H4 (cell line): Measurements from ENCODE around the gene ZNF770. TPM values are rescaled to one million over a fixed set of nuclear protein-coding genes. Genes with fewer than 3 reads are reported as not detected.

Source experiments
- DNase-seq: peaks from one replicate; pipeline ENCODE4 v3.0.0-alpha.2; 2015; ENCODE audit warnings: low spot score
- total RNA-seq: library from RNA; depleted of rRNA; stranded (reverse); fragments of >200 nt; shearing (Covaris generic); gene quantifications from 2 replicates; pipeline ENCODE4 v1.2.3, GENCODE V29; 2014; rRNA removed

Gene ZNF770
- 12.7 and 16.4 TPM in 2 replicates for total RNA-seq

- peak; percentile 55 for DNase-seq
These were observed at the start of gene ZNF770 for GRCh38 chr15:34988027-34988902. Gene ZNF770 (minus strand): TSS chr15:34988287. CDS start chr15:34983434, 4,853 bp downstream.

DNA sequence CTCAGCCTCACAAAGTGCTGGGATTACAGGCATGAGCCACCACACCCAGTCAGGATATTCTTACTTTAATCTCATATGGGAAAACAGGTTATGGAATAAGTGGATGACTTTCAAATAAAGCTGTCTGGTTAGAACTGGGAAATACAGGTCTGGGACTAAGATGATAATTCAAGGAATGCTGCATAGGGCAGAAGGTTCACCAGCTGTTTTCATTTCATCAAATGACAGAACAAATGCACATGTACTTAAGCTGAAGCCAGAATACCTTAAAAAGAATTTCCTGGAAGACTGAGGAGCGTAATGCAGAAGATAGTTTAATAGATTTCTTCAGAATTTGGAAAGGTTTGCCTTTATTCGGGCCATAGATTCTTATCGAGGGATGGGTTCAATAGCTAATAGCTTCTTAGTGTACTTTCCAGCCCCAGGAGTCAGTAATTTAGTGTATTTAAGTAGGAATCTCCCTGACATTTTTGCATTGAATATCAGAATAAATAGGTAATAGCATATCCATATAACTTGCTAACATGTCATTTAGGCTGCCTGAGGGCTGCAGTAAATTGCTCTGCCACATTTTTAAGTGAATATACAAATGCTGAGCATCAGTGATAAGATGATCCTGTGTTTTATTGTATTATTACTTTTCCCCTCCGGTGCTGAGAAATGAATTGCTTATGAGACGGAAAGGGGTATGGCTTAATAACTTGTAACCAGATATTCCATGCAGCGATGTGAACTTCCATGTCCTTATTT is 40.3 kb upstream of the ZNF770 start:
- DNase-seq: no peak

- DNase-seq: no peak
These were observed 35.7 kb upstream of the ZNF770 start for GRCh38 chr15:35023804-35024203.

DNA sequence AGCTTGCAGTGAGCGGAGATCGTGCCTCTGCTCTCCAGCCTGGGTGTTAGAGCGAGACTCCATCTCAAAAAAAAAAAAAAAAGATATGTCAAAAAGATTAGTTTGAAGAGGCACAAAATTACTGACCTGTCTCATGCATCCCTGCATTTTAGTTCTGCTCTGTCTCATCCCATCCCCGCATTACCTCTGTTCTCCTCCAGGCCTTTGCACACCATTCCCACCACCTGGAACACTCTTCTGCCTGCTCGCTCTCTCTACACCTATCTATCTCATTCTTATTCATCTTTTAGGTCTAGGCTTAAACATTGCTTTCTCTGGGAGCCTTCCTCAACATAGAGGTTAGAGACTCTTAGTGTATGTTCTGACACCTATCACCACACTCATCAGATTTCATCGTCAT is 32.9 kb upstream of the ZNF770 start:
- no peak for DNase-seq

DNA sequence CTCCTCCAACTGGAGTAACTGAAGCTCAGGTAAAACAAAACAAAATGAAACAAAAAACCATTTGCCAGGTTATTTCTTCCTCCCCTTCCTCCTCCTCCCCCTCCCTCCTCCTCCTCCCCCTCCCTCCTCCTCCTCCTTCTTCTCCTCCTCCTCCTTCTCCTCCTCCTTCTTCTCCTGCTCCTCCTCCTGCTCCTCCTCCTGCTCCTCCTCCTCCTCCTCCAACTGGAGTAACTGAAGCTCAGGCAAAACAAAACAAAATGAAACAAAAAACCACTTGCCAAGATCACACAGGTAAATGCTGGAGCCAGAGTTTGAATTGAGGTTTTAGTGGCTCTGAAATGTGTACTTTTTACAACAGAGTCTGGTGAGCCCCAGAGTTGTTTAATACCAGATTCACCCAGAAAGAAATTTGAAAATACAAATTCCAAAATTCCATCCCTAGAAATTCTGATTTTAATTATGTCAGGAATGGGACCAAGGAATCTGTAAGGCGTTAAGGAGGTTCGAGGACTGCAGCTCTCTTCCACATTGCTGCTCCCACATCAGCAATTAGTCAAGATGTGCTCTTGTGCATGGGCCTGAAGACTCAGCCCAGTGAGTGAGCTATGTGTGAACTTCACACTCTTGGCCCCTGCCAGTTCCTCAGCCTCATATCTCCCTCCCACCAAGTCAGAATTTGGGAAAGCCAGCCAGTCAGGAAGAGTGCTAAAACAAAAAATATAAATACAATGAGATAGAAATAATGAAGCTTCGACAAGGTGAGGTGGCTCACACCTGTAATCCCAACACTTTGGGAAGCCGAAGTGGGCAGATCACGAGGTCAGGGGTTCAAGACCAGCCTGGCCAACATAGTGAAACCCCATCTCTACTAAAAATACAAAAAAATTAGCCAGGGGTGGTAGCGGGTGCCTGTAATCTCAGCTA is 31.6 kb upstream of the ZNF770 start:
- DNase-seq: peak; percentile 51

DNA sequence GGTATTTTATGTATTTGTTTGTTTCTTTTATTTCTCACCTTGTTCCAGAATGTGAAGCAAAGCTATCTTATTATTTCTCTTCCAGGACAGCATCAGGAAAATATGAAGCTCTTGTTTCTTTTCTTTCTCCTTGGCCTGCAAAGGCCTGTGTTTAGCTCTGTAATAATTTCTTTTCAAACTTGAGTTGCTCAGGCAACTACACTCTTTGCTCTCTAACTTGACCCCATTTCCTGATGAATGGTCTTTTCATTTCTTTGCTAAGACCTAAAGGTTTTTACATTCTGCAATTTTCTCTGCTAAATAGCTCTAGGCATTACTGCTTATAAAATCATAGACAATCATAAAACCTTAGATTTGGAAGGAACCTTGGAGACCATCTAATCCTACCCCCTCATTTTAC is 26.2 kb upstream of the ZNF770 start:
- no peak for DNase-seq

- no peak for DNase-seq
These were observed 25.3 kb upstream of the ZNF770 start for GRCh38 chr15:35013370-35013769.

DNA sequence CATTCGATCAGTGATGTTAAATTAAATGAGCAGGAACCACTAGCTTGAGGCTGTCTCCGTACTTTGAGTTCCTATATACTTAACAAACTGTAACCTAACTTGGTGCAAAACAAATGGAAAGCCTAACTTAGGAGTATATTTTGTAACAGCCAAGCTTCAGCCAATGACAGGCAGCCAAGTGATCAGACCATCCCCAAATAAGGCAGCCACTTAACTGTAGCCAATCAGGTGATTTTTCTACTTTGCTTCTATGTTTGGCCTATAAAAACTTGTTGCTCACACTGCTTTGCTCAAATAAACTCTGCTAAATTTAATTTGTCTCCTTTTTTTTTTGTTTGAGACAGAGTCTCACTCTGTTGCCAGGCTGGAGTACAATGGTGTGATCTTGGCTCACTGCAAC is 19.3 kb upstream of the ZNF770 start:
- DNase-seq: no peak

- DNase-seq: no peak
These were observed 17.8 kb upstream of the ZNF770 start for GRCh38 chr15:35005933-35006332.

DNA sequence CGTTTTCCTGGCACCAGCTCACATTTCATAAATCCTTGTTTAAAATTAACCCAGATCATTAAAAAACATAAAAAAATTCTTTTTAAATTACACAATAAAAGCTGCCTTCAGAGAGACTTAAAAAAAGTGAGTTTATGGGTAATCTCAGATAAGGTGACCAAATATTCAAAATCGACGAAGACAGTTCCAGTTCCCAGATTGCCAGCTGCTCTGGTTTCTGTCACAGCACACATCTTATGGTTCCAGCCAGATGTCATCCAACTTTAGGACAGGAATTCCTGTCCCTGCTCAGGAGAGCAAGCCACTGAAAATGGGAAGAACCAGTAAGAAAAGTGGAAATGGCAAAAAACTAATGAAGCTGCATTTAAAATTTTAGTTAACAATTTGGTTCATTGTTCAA is 15.8 kb upstream of the ZNF770 start:
- no peak for DNase-seq

DNA sequence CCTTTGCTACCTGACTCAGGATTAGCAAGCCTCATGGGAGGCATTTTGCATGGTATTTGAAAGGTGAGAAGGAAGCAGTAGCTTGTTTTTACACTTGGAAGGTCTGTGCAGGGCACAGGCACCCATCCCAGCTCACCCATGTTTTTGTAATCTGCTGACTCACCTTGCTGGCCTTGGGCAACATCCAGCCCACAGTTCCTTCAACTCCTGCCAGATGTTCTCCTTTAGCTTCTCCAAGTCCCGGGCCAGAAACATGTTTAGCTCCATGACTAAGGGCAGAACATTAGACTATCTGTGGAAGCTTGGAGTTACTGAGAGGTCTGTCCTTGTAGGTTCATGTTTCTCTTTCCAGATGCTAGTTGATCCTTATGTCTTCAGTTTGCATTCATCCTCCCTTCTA is 12.4 kb upstream of the ZNF770 start:
- peak; percentile 89 for DNase-seq

GRCh38 chr15:34999906-35000305 is 11.8 kb upstream of the ZNF770 start:
- peak; percentile 50 for DNase-seq

DNA sequence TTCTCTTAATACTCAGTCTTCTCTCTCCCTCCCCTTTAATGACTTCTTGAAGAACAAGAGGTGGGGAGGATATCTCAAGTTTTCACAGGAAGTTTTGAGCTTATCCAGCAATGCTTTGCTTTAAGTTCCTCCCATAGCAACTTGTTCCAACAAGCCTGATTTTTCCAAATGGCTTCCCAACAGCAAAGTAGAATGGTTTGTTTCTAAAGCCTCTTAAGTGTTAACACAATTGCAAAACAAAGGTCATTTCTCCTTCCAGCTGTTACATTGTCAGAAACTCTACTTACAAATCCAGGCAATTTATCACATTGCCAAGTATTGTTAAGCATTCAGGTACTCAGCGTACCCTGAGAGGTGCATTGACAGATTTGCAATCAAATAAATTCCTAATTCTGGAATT is 6.8 kb upstream of the ZNF770 start:
- DNase-seq: no peak

DNA sequence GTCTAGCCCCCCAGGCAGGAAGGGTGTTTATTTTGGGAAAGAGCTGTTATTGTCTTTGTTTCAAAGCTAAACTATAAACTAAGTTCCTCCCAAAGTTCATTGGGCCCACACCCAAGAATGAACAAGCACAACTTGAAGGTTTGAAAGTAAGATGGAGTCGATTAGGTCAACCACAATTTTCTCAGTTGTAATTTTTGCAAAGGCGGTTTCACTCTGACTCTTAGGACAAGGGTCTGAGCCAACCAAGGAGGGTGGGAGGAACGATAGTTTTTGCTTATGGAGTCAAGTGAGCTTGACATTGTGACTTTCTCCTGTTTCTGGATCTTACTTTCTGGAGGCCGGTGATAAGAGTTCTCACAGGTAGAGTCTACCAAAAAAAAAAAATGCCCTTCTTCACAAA is 5.8 kb upstream of the ZNF770 start:
- no peak for DNase-seq

- no peak for DNase-seq
These were observed 5.3 kb upstream of the ZNF770 start for GRCh38 chr15:34993412-34993811.

GRCh38 chr15:34987609-34988026 is 469 bp downstream of the ZNF770 start:
- no peak for DNase-seq

GRCh38 chr15:34986771-34987480 is 1.2 kb downstream of the ZNF770 start:
- no peak for DNase-seq

DNA sequence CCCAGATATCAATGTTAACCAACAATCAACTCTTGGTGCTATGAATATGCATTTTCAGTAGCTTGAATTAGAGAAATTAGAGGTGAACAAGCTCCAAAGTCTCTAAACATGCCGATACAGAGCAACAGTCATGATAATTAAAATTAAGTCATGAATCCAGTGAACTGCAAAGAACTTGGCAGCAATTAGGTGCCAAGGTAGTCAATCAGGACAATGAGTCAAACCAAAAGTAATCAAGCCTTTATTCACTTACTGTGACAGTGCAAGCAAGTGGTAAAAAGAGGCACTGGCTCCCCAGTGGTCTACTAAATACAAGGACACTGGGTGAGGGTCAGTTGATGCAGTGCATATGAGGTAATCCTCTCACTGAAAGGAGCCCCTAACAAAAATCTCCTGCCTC is 1.8 kb downstream of the ZNF770 start:
- no peak for DNase-seq

DNA sequence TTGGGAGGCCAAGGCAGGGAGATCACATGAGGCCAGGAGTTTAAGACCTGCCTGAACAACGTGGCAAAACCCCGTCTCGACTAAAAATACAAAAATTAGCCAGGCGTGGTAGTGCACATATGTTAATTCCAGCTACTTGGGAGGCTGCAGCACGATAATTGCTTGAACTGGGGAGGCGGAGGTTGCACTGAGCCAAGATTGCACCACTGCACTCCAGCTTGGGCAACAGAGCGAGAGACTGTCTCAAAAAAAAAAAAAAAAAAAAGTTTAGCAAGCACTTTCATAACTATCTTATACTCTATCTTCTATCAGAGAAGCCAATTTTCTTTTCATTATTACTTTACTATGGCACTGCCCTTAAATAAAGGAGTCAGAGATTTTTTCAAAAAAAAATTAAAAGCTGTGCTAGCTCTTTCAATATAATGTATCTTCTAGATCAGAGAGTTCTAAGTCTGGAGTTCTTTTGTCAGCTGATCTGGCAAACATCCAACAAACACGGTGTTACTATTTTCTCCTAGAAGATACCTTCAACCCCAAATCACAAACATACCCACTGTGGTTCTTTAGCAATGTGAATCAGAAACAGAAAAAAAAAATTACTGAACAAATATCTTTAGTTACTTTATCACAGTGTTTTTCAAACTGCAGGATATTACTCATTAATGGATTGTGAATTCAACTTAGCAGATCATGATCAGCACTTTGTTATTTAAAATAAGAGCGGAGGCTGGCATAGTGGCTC is 3.0 kb downstream of the ZNF770 start:
- no peak for DNase-seq

DNA sequence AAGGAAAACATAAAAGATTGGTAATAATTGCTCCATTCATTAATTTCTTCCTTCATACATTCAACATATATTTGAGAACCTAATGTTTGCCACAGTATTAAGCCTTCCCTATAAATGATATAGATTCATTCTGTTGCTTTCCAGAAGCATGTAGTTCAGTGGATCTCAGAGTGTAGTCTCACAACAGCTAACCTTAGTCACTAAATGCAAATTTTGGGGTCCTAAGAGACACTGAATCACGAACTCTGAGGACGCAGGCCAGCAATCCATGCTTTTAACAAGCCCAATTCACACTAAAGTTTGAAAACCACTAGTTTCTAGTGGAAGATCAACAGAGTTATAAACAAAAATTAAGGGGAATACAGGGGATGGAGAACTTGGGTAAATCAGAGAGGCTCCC is 11.3 kb downstream of the ZNF770 start:
- no peak for DNase-seq

- DNase-seq: no peak
These were observed 12.0 kb downstream of the ZNF770 start for GRCh38 chr15:34976073-34976472.
